NCI-H69 (cell line): ENCODE data around the gene PLCB3.

ENCODE experiments used
- DNase-seq: peaks from one replicate; lab custom pipeline; 2025; lab: John Stamatoyannopoulos, UW

The PLCB3 gene

GRCh38 chr11:64251016-64251752 lies at the start of gene PLCB3:
TSS of gene PLCB3 (plus strand) at chr11:64251530. CDS start at chr11:64251650, 120 bp downstream.
- DNase-seq, result peak; percentile 77

- DNase-seq, result no peak
Observed at GRCh38 chr11:64201543-64201942, 49.8 kb upstream of the PLCB3 start.

- no peak for DNase-seq
Observed at GRCh38 chr11:64202992-64203391, 48.3 kb upstream of the PLCB3 start.

GRCh38 chr11:64203421-64204079 lies 47.8 kb upstream of the PLCB3 start:
- no peak for DNase-seq

- DNase-seq, result no peak
Observed at GRCh38 chr11:64204080-64204440, 47.3 kb upstream of the PLCB3 start.

GRCh38 chr11:64204464-64204989 lies 46.8 kb upstream of the PLCB3 start:
- peak; percentile 95 for DNase-seq

- DNase-seq, result no peak
Observed at GRCh38 chr11:64206457-64207255, 44.7 kb upstream of the PLCB3 start, which contains the start of gene FERMT3. TSS of gene FERMT3 (plus strand) at chr11:64206721. CDS start at chr11:64207365, 644 bp downstream.

- no peak for DNase-seq
Observed at GRCh38 chr11:64207256-64208085, 43.9 kb upstream of the PLCB3 start.

GRCh38 chr11:64208086-64208795 lies 43.1 kb upstream of the PLCB3 start:
- DNase-seq, result no peak

GRCh38 chr11:64208796-64209562 lies 42.4 kb upstream of the PLCB3 start:
- DNase-seq, result no peak

- DNase-seq, result no peak
Observed at GRCh38 chr11:64209563-64209843, 41.8 kb upstream of the PLCB3 start.

GRCh38 chr11:64210301-64211020 lies 40.9 kb upstream of the PLCB3 start:
- no peak for DNase-seq

GRCh38 chr11:64211181-64211872 lies 40.0 kb upstream of the PLCB3 start:
- DNase-seq, result no peak

GRCh38 chr11:64216879-64217278 lies 34.5 kb upstream of the PLCB3 start:
- no peak for DNase-seq

- no peak for DNase-seq
Observed at GRCh38 chr11:64218628-64219353, 32.5 kb upstream of the PLCB3 start.

- no peak for DNase-seq
Observed at GRCh38 chr11:64219354-64219684, 32.0 kb upstream of the PLCB3 start.

GRCh38 chr11:64219755-64220154 lies 31.6 kb upstream of the PLCB3 start:
- no peak for DNase-seq

GRCh38 chr11:64220271-64220670 lies 31.1 kb upstream of the PLCB3 start:
- no peak for DNase-seq

- no peak for DNase-seq
Observed at GRCh38 chr11:64220798-64221197, 30.5 kb upstream of the PLCB3 start.
